HG03139 (cell line): Measurements from ENCODE around the gene KCNA3.

Experiments used
- ATAC-seq: cut with Tn5 transposase; IDR thresholded peaks from one replicate; pipeline ENCODE4 v1.9.1; 2021; ENCODE audit not compliant: unreplicated experiment

The KCNA3 gene

DNA sequence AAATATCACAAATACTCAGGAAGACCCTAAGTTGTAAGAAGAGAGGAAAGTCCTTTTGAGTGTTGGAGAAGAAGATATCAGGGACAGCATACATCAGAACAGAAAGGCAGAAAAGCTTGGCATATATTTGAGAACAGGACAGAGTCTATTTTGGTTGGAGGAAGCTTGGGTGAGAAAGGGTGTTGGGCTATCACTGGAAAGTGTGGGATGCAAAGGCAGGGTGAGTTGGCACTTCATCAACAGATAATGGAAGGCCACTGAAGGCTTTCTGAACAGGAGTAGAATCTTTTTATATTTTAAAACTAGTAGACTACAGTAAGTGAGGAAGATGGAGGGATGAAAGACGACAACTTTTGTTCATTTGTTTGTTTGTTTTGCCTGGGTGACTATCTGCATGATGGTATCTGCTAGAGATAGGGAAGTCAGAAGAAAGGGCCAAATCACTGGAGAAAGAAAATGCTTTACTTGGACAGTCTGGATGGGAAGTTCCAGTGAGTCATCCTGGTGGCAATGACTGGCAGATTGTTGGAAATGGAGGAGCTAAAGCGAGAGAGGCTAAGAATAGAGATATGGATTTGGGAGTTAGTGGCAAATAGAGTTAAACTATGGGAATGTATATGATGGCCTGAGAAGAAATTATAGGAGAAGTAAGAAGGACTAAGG lies 34.9 kb downstream of the KCNA3 start:
- no peak for ATAC-seq

DNA sequence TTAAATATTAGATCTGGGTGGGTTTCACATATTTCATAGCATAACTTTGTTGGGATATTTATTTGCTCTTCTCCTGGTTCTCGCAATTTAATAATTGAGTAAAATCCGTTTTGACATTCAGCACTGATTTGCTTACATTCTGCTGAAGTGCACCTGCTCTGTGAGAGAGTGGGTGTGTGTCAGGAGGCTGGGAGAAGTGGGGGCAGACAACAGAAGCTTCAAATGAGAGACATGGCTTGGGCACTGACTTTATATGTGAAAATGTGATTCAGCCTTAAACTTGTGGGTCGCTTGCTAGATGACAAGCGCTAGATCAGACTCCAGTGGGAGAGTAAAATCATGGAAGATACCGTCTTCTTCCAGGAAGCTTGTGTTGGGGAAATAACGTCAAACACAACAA lies 36.2 kb downstream of the KCNA3 start:
- no peak for ATAC-seq

DNA sequence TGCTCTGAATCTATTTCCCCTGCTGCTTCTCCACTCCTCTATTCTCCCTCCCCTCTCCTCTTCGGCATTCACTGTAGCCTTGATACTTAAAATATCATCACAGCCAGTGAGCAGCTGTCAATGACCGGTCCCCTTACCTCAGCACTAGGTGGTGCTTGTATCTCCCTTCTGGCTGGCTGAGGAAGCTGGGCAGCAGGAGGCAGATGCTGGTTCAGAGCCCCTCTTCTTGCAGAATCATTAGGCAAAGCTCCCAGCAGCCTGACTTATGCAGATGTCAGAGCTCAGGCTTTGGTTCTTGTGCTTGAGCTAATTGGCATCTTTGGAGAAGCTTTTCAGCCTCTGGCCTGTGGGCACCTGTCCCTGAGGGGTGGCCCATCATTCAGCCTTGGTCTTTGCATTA lies 36.7 kb downstream of the KCNA3 start:
- ATAC-seq, result no peak

DNA sequence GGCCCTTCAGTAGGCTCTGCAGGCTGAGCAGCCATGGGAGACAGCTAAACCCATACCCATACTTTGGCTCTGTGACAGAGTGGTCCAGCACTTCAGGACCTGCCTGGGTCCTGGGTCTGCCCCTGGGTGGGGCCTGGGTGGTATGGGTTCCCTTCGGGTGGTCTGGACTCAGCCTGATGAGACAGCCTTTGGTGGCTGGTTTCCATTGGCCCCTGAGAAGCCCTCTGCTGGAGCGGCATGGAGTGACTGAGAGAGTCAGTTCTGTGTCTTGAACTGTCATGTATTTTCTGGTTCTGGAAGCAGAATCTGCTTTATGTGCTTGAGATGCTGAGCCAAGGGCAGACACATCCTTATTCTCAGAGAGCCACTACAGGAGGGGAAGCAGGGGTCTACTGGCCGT lies 37.3 kb downstream of the KCNA3 start:
- ATAC-seq, result no peak

DNA sequence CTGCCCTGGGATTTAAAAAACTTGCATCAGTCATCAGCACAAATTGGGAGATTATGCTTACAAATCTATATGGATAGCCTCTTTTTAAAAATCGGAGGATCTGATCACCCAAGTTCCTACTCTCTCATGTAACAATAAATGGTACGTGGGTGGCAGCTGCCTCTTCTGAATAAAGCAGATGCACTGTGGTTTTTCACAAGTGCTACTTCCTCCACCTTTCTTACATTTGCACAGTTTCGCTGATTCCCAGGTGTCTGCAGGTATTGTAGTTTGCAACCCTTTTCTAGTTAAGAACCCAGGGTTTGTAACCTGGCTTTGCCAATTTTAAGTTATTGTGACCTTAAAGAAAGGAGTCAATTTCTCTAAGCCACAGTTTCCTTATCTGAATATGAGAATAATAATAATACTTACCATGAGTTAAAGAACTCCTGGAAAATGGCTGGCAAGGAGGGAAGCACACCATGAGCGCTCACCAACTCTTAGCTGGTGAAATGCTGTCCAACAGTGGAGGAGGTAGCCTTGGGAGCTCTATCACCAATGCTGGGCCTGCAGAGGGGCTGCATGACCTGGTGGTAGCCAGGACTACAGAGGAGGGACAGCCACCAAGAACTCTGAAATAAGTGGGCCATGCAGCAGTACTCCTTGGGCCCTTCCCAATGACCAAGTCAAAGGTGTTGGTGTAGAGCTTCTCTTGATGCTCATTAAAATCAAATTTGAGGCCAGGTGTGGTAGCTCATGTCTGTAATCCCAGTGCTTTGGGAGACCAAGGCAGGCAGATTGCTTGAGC lies 38.4 kb downstream of the KCNA3 start:
- no peak for ATAC-seq

DNA sequence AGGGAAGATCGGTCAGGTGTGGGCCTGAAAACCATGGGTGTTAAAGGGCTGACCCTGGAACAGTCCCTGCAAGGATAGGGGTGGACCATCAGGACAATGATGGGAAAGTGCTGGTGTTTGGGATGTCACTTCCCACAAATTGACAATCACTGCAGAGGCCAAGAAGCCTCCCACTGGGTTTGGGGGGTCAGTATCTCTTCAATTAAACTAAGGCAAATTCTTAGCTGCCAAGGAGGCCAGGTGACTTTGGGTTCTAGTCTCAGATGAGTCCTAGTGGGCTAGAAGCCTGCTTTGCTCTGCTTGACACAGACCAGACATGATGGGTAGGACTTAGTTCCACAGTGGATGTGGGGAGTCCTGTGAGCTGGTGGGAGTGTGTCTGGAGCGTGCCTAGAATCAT lies 39.3 kb downstream of the KCNA3 start:
- ATAC-seq, result no peak

DNA sequence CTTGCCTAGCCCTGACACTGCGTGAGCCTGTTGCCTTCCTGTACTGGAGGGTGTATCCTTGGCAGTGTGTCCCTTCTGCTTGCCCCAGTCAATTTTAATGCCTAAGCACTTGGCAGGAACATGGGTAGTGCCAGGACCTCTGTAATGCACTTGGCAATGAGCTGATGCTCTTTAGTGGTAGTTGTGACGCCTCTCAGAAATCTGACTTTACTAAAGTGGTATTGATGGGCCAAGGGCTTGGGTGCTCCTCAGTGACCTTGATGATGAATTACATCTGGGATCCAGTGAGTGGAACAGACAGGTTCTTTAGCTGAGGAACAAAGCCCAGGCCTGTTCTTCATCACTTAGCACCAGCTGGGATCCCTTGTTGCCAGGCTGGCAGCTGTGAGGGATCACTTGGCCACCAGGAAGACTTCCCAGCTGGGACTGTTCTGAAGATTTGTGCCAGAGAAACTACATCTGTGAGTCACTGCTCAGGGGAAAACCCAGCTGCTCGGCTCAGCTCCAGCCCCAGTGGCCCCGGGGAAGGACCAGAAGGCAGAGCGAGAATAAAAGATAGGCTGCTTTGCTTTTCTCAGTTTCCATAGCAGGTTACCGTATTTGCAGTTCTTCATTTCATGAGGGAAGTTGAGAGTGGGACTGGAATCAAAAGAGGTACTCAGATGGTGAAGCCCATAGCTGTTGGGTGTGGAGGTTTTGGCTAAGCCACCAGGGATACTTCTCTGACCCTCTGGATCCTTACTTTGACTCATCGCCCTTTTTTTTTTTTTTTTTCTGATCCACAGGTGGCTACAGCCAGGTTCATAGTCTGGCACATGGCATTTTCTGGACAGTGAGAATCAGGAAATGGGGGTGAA lies 40.1 kb downstream of the KCNA3 start:
- peak; percentile 57 for ATAC-seq

DNA sequence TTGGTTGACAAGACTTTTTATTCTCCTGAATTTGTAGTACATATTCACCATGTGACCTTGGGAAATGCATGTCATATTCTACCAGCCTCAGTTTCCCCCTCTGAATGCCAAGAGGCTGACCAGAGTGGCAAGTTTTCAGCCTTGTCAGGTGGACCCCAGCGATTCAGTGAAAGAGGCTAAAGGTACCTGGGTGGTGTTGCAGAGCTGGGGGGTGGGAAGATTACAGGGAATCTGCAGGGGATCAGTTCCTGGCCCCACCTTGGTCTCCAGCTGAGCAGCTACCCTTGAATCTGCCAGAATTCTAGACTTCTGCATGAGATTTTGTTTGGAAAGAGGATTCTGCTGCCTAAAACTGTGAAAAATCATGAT lies 40.7 kb downstream of the KCNA3 start:
- no peak for ATAC-seq

DNA sequence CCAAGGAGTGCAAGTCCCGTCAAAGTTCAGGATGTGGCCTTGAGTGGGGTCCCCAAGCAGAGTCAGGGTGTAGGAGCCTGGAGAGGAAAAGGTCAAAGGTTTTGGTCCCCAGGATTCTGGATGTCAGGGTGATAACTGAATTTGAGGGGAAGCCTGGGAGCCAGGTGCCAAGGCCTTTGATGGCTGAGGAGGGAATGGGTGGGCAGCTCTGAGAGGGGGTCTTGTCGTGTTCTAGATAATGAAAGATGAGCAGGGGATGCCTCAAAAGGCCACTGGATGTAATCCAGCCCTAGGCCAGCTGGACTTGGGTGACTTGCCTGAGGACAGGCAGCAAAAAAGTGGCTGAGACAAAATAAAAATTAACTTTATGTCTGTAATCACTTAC lies 41.1 kb downstream of the KCNA3 start:
- ATAC-seq, result no peak

DNA sequence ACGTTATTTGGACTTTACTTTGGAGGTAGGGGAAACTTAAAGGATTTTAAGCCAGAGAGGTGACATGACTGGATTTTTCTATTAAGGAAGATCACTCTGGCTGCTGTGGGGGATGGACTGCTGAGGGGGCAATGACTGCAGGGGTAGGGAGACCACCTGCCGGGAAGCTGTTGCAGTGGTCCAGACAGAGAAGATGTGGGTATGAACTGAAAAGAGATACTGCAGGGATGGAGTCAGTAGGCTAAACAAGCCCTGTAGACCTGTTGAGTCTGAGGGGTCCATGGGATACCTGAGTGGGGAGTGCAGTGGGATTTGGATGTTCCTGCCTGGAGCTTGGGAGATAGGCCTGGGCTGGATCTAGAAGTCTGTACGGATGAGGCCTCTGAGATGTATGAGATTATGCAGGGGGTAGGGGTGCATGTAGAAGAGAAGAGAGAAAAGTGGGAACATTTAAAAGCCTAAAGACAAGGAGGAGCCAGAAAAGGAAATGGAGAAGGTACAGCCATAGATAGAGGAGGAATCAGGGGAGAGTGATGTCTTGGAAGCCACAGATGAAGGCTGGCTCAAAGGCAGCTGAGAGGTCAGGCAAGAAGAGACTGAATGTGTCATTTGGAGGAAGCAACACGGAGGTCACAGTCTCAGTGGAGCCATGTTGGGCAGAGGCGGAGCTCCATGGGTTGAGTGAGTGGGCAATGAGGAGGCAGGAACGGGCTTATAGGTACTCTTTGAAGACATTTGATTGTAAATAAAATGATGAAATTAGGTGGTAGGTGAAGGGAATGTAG lies 42.7 kb downstream of the KCNA3 start:
- ATAC-seq, result no peak

DNA sequence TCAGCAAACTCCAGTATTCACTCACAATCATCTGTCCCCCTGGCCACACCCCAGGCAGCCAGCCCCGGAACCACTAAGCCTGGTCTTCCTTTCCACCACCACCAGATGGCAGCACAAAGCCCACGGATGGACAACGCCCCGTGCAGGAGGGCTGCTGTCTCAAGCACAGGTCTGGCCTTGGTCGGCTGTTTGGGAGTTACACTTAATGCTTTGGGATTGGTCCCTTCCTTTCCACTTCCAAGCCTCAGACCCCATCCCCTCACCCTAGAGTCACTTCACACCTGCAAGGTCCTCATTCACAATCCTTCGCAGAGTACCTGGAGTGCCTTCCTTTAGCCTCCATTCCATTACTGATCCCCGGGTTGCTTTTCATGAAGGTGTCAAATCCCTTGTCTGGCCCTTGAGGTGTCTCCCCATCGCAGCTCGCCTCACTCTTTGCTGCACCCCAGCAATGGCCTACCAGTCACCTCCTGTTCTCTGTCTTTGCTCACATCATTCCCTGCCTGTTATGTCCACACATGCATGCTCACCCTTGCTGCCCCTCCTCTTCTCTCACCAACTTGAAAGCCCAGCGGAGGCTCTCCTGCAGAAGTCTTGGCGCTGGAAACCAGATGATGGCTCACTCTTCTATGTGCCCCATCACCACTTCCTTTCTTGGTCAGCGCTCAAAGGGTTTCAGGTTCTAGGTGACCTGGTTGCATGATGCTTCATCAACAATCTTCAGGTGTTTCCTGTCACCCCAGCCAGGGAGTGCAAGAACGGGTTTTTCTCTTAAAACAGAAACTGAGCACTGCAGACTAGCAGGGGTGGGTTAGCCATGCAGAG lies 43.7 kb downstream of the KCNA3 start:
- peak; percentile 47 for ATAC-seq

DNA sequence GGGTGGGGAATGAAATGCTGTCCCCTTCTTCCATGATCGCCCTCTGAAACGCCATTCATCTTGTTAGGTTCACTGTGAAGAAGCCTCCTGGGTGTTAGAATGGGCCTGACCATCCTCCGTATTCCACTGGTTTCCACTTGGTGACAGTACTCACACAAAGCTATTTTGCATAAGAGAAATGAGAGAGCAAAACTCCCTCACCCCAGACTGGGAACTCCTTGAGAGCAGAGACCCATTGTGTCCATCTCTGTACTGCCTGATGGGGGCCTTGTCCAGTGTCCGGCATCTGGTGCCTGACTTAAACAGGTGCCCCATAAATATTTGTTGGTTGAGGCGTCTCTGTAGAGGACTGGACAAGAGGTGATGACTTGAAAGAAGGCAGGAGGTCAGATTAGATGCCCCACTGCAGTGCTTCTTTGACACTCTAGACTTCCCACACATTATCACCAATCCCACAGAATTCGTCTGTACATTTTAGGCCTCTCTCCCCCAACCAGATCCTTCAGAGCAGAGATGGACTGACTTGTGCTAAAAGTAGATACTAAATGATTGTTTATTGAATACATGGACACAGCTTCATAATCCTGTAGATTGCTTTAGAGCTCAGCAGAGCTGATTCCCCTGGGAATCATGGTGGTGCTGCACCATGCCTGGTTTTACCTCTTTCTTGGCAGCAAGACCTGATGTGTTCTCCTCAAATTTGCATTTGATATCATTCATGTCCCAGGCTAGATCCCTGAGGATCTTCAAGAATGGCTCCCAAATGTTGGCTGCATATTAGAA lies 46.2 kb downstream of the KCNA3 start:
- no peak for ATAC-seq

DNA sequence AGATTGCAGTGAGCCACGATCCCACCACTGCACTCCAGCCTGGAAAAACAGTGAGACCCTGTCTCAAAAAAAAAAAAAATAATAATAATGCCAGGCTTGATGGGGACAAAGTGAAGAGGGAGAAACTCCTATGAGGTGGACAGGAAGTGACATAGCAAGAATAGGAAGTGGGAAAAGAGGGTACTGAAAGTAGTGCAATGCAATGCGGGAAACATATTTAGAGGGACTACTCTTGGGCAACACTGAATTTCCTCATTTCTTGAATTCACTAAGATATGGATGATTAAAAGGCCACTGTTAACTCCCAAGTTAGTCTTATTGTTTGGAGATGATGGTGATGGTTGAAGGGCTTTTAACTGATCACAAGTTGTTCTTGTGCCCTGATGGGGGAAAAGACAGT lies 47.0 kb downstream of the KCNA3 start:
- ATAC-seq, result no peak

DNA sequence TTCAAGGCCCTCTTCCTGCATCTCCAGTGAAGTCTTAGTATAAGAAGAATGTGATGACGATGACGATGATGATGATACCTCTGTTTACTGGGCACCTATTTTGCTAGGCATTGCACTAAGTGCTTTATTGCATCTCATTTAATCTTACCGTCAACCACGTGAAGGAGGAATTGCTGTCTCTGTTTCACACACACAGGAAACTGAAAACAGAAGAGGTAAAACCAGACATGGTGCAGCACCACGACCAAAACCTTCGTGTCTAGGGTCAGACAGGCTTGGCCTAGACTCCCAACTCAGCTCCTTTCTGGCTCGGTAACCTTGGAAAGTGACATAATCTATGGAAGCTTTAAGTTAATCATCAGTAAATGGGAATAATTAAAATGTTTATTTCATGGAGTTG lies 47.9 kb downstream of the KCNA3 start:
- ATAC-seq, result no peak
